Neural cell (in vitro differentiated cells): ENCODE results near the gene RBM3.

ENCODE experiments used
- CTCF ChIP-seq: fragments of 450-650 bp; IDR thresholded peaks from 2 replicates; pipeline ENCODE4 v1.5.1; 2014; ENCODE audit warnings: antibody characterized with exemption, mild to moderate bottlenecking, moderate library complexity; ENCODE audit not compliant: poor library complexity, severe bottlenecking
- EP300 ChIP-seq: fragments of 450-650 bp; conservative IDR thresholded peaks from 2 replicates; pipeline ENCODE4 v1.6.1; 2014; ENCODE audit warnings: antibody characterized with exemption, mild to moderate bottlenecking, moderate library complexity; ENCODE audit not compliant: poor library complexity, severe bottlenecking
- EZH2 ChIP-seq: fragments of 200-600, 300-800 bp; shearing (Covaris generic), sonication (generic); IDR thresholded peaks from 2 replicates; pipeline ENCODE4 v1.6.1; 2014; ENCODE audit warnings: antibody characterized with exemption, low read length, borderline replicate concordance, mild to moderate bottlenecking; ENCODE audit not compliant: insufficient read depth, poor library complexity, severe bottlenecking
- POLR2AphosphoS5 ChIP-seq: IDR thresholded peaks from 2 replicates; pipeline ENCODE4 v1.6.1; 2012
- RAD21 ChIP-seq: fragments of 450-650 bp; conservative IDR thresholded peaks from 2 replicates; pipeline ENCODE4 v1.6.1; 2014; ENCODE audit warnings: antibody characterized with exemption, mild to moderate bottlenecking, moderate library complexity

DNA sequence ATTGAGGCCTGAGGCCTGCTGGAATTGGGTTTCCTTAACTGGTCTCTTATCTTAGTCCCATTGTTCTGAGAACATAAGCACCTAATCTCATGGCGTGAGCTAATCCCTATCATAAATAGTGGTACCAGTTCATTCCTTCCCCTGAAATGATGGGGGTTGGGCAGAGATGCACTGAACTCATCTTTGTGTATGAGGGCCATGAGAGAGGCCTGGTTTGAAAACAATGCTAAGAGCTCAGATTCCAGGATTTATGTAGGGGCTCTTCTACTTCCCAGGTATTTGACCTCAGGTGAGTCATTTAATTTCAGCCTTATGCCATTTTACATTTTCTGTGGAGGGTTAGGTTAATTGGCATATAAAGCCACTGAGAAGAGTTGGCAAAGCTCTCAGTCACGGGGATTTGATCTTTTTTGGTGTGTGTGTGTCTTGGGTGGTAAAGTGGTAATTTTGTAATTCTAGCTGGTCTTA, 4.4 kb downstream of the RBM3 start:
- TF ChIP-seq CTCF, result no peak
- no peak for TF ChIP-seq POLR2AphosphoS5
- TF ChIP-seq EZH2, result no peak
- no peak for TF ChIP-seq EP300
- TF ChIP-seq RAD21, result no peak
